Measurements from ENCODE around the gene TRAPPC5.

DNA sequence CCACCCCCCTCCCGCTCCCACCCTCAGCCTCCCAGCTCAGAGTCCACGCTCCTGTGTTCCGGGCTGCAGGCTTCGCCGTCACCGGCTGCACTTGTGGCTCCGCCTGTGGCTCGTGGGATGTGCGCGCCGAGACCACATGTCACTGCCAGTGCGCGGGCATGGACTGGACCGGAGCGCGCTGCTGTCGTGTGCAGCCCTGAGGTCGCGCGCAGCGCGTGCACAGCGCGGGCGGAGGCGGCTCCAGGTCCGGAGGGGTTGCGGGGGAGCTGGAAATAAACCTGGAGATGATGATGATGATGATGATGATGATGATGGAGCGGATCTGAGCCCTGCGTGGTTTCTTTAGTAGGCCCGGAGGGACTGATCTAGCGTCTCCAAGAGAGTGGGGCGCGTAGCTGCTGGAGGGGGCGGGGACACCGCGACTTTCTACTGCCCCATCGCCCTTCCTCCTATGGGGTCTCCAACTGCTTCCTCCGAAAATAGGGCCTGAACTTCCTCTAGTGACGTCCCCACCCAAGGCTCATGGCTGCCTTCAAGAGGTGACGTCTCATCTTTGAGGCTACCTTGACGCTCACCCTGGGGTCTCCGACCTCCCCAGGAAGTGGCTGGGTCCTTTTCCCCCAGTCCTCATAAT, 10.4 kb upstream of the TRAPPC5 start:
- TF ChIP-seq, protein P1, sequence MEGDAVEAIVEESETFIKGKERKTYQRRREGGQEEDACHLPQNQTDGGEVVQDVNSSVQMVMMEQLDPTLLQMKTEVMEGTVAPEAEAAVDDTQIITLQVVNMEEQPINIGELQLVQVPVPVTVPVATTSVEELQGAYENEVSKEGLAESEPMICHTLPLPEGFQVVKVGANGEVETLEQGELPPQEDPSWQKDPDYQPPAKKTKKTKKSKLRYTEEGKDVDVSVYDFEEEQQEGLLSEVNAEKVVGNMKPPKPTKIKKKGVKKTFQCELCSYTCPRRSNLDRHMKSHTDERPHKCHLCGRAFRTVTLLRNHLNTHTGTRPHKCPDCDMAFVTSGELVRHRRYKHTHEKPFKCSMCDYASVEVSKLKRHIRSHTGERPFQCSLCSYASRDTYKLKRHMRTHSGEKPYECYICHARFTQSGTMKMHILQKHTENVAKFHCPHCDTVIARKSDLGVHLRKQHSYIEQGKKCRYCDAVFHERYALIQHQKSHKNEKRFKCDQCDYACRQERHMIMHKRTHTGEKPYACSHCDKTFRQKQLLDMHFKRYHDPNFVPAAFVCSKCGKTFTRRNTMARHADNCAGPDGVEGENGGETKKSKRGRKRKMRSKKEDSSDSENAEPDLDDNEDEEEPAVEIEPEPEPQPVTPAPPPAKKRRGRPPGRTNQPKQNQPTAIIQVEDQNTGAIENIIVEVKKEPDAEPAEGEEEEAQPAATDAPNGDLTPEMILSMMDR (conservative IDR thresholded peaks at IDR 0.05; ENCODE audit: low read depth in 2 of 2), result no peak
- TF ChIP-seq EZH2phosphoT487 (IDR thresholded peaks at IDR 0.05; ENCODE audit: unreplicated experiment) (no peak), EZH2 (IDR thresholded peaks at IDR 0.05; ENCODE audit: low read depth, unreplicated experiment) (no peak), POLR2AphosphoS5 (IDR thresholded peaks at IDR 0.05; ENCODE audit: low read depth) (no peak), JUNB (IDR thresholded peaks at IDR 0.05; ENCODE audit: unreplicated experiment) (no peak), ZNF331 (CRISPR knock-in tag; IDR thresholded peaks at IDR 0.05; ENCODE audit: low read depth) (no peak), CREB1 (CRISPR knock-in tag; IDR thresholded peaks at IDR 0.05; ENCODE audit: low read depth) (no peak)
- TF ChIP-seq, protein P2, sequence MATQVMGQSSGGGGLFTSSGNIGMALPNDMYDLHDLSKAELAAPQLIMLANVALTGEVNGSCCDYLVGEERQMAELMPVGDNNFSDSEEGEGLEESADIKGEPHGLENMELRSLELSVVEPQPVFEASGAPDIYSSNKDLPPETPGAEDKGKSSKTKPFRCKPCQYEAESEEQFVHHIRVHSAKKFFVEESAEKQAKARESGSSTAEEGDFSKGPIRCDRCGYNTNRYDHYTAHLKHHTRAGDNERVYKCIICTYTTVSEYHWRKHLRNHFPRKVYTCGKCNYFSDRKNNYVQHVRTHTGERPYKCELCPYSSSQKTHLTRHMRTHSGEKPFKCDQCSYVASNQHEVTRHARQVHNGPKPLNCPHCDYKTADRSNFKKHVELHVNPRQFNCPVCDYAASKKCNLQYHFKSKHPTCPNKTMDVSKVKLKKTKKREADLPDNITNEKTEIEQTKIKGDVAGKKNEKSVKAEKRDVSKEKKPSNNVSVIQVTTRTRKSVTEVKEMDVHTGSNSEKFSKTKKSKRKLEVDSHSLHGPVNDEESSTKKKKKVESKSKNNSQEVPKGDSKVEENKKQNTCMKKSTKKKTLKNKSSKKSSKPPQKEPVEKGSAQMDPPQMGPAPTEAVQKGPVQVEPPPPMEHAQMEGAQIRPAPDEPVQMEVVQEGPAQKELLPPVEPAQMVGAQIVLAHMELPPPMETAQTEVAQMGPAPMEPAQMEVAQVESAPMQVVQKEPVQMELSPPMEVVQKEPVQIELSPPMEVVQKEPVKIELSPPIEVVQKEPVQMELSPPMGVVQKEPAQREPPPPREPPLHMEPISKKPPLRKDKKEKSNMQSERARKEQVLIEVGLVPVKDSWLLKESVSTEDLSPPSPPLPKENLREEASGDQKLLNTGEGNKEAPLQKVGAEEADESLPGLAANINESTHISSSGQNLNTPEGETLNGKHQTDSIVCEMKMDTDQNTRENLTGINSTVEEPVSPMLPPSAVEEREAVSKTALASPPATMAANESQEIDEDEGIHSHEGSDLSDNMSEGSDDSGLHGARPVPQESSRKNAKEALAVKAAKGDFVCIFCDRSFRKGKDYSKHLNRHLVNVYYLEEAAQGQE (IDR thresholded peaks at IDR 0.05; ENCODE audit: unreplicated experiment), result no peak
